CD8-positive, alpha-beta memory T cell (primary cell): ENCODE data around the gene HEPHL1. TPM values are rescaled to one million over a fixed set of nuclear protein-coding genes. Genes with fewer than 3 reads are reported as not detected.
"Not testable (repeated sequence)": the region's sequence is repeated elsewhere in the genome, so short reads cannot be mapped to it uniquely, and the experiment has no call there.

Experiments
- CTCF ChIA-PET: fragments of 350-600 bp; sonication (Branson Sonifier 250); formaldehyde crosslinking; loops from one replicate; lab custom pipeline; 2021; ENCODE audit warnings: antibody characterized with exemption; lab: Charles Lee
- POLR2A ChIA-PET: fragments of 350-600 bp; sonication (Branson Sonifier 250); formaldehyde crosslinking; loops from one replicate; lab custom pipeline; 2021; ENCODE audit warnings: antibody characterized with exemption; lab: Charles Lee
- DNase-seq, 5 donors: peaks; one replicate each; pipeline versions ENCODE4 v3.0.0 to v3.0.0-alpha.2; 2020 to 2022; ENCODE audit warnings: mixed read lengths in 1 of 5
- H3K27ac ChIP-seq: one replicate; pipeline ENCODE4 v1.7.0; 2013; ENCODE audit warnings: low read depth, mild to moderate bottlenecking, low read length, moderate library complexity
- H3K27me3 ChIP-seq: 2 replicates; pipeline ENCODE4 v1.7.0; 2013; ENCODE audit warnings: low read length, mild to moderate bottlenecking; ENCODE audit not compliant: insufficient read depth, poor library complexity, severe bottlenecking
- H3K36me3 ChIP-seq: 2 replicates; pipeline ENCODE4 v1.7.0; 2013; ENCODE audit warnings: mild to moderate bottlenecking, low read length, moderate library complexity; ENCODE audit not compliant: insufficient read depth
- H3K4me1 ChIP-seq: 2 replicates; pipeline ENCODE4 v1.7.0; 2013; ENCODE audit warnings: mild to moderate bottlenecking, low read length, moderate library complexity; ENCODE audit not compliant: insufficient read depth
- H3K4me3 ChIP-seq: 2 replicates; pipeline ENCODE4 v1.7.0; 2013; ENCODE audit warnings: mild to moderate bottlenecking, low read length
- H3K9me3 ChIP-seq: 2 replicates; pipeline ENCODE4 v1.7.0; 2013; ENCODE audit warnings: mild to moderate bottlenecking, low read length
- H3K27ac Mint-ChIP-seq, 8 donors: one replicate each; pipeline ENCODE4 v1.8.0; 2020 to 2021; ENCODE audit warnings: mixed read lengths in 8 of 8, mild to moderate bottlenecking in 6 of 8, inconsistent platforms in 3 of 8, moderate library complexity in 3 of 8
- H3K27me3 Mint-ChIP-seq, 2 donors: one replicate each; pipeline ENCODE4 v1.8.0; 2020 to 2021; ENCODE audit warnings: mixed read lengths in 2 of 2, mild to moderate bottlenecking in 1 of 2, moderate library complexity in 1 of 2
- H3K36me3 Mint-ChIP-seq, 3 donors: one replicate each; pipeline ENCODE4 v1.8.0; 2020 to 2021; ENCODE audit warnings: mixed read lengths in 3 of 3, inconsistent platforms in 1 of 3, mild to moderate bottlenecking in 1 of 3
- H3K4me1 Mint-ChIP-seq, 3 donors: one replicate each; pipeline ENCODE4 v1.8.0; 2020 to 2021; ENCODE audit warnings: mixed read lengths in 3 of 3, inconsistent platforms in 1 of 3, mild to moderate bottlenecking in 1 of 3
- H3K4me3 Mint-ChIP-seq, 7 donors: one replicate each; pipeline ENCODE4 v1.8.0; 2020 to 2021; ENCODE audit warnings: mixed read lengths in 7 of 7, mild to moderate bottlenecking in 6 of 7, moderate library complexity in 4 of 7, inconsistent platforms in 2 of 7
- H3K9me3 Mint-ChIP-seq, 5 donors: one replicate each; pipeline ENCODE4 v1.8.0; 2020 to 2022; ENCODE audit warnings: mixed read lengths in 5 of 5, mild to moderate bottlenecking in 3 of 5, moderate library complexity in 2 of 5, inconsistent platforms in 1 of 5
- polyA plus RNA-seq: library from polyadenylated mRNA; unstranded; fragments of 300-500 nt; fragmentation: Illumina TruSeq; gene quantifications from one replicate; pipeline ENCODE4 v1.2.3, GENCODE V29; 2021
- total RNA-seq, 2 experiments: library from RNA; stranded (reverse); gene quantifications; one replicate each; pipeline ENCODE4 v1.2.3, GENCODE V29; 2021

The HEPHL1 gene
- total and polyA plus RNA-seq, 3 experiments from 2014 or later, result not detected

DNA sequence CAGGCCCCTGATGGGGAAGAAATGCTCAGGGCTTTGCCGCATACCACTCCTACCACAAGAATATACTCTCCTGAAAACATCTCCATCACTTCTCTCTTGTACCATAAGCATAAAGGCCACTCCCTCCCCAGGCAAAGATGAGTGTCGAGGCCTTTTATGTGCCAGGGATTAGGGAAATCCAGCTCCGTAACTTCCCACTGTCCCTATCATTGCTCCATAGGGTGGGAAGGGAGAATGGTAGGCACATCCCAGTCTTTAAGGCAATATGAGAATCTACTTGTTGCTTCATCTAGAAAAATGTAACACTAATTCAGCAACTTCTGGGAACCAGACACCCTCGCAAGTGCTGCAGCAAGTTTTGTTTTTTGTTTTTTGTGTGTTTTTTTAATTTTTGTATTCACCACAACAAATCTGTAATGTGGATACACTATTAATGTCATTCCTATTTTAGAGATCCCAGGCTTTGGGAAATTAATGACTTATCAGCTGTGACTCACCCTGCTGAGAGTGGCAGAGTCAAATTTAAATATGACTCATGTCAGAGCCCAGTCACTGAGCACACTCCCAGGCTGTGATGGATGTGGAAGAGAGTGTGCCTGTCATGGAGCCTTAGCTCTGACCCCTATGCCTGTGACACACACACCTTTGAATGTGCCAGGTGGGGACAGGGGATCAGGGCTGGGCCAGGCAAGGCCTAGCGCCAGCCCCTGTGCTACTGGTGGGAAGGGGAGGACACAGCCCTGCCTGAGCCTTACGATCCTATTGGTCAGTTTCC lies 130.9 kb downstream of the HEPHL1 start:
- H3K4me3 Mint-ChIP-seq, result no peak overlapping the region
- no peaks in the 10 kb centered on the region for H3K36me3 ChIP-seq
- POLR2A ChIA-PET, result no interaction called here
- H3K9me3 Mint-ChIP-seq, result peaks cover 0 to 3% (median 0%) of the 10 kb centered on the region in 5 donors
- peaks cover 15% of the 10 kb centered on the region for H3K4me1 ChIP-seq
- H3K27me3 Mint-ChIP-seq, result no peaks in the 10 kb centered on the region
- no peak overlapping the region for H3K27ac ChIP-seq
- H3K9me3 ChIP-seq, result no peaks in the 10 kb centered on the region
- H3K36me3 Mint-ChIP-seq, result peaks cover 11 to 29% (median 13%) of the 10 kb centered on the region in 3 donors
- H3K4me1 Mint-ChIP-seq, result peaks cover 56 to 73% (median 65%) of the 10 kb centered on the region in 3 donors
- H3K27ac Mint-ChIP-seq, result peak overlapping the region in 1 of 8 donors; percentile 66
- CTCF ChIA-PET, result no interaction called here
- no peaks in the 10 kb centered on the region for H3K27me3 ChIP-seq
- no peak for DNase-seq
- no peak overlapping the region for H3K4me3 ChIP-seq

DNA sequence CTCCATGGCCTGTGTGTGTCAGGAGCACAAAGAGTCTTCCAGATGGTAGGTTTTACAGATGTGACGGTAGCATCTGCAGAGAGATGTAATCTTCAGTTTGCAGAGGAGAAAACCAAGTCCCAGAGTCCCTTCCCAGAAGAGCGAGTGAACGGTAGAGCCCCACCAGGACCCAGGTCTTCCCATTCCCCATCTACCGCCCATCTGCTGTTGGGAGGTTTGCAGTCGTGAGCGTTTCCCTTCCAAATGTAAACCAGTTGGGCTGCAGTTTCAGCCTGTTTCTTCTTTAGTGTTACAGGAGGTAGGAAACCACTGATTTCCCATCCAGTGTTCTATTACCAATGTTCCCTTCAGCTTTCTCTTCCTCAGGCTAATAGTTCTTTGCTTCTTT lies 131.5 kb downstream of the HEPHL1 start:
- Histone ChIP-seq H3K27me3 (no peaks in the 10 kb centered on the region), H3K36me3 (no peaks in the 10 kb centered on the region), H3K4me3 (no peak overlapping the region), H3K9me3 (no peaks in the 10 kb centered on the region), H3K27ac (no peak overlapping the region), H3K4me1 (peaks cover 9% of the 10 kb centered on the region)
- no peak for DNase-seq
- POLR2A ChIA-PET, result no interaction called here
- CTCF ChIA-PET, result no interaction called here
- Mint-ChIP-seq H3K4me1 (peaks cover 51 to 67% (median 59%) of the 10 kb centered on the region in 3 donors), H3K27ac (no peak overlapping the region), H3K9me3 (peaks cover 0 to 3% (median 0%) of the 10 kb centered on the region in 5 donors), H3K4me3 (no peak overlapping the region), H3K27me3 (no peaks in the 10 kb centered on the region), H3K36me3 (peaks cover 11 to 33% (median 13%) of the 10 kb centered on the region in 3 donors)

- H3K27me3 ChIP-seq, result no peaks in the 10 kb centered on the region
- ChIA-PET POLR2A (no interaction called here), CTCF (interaction anchor here (1.4 kb wide), 1 partner anchor 9 kb away, joined by 3 read pairs; no protein-coding TSS in a partner anchor)
- Mint-ChIP-seq H3K27ac (peak overlapping the region in 1 of 8 donors; percentile 73), H3K4me1 (peaks cover 44 to 65% (median 52%) of the 10 kb centered on the region in 3 donors), H3K27me3 (no peaks in the 10 kb centered on the region), H3K9me3 (peaks cover 0 to 3% (median 0%) of the 10 kb centered on the region in 5 donors), H3K4me3 (no peak overlapping the region), H3K36me3 (peaks cover 11 to 36% (median 13%) of the 10 kb centered on the region in 3 donors)
- H3K9me3 ChIP-seq, result no peaks in the 10 kb centered on the region
- H3K27ac ChIP-seq, result no peak overlapping the region
- no peak overlapping the region for H3K4me3 ChIP-seq
- H3K4me1 ChIP-seq, result peaks cover 6% of the 10 kb centered on the region
- DNase-seq, result no peak
- no peaks in the 10 kb centered on the region for H3K36me3 ChIP-seq
Observed at GRCh38 chr11:94153320-94153719, 132.2 kb downstream of the HEPHL1 start.

DNA sequence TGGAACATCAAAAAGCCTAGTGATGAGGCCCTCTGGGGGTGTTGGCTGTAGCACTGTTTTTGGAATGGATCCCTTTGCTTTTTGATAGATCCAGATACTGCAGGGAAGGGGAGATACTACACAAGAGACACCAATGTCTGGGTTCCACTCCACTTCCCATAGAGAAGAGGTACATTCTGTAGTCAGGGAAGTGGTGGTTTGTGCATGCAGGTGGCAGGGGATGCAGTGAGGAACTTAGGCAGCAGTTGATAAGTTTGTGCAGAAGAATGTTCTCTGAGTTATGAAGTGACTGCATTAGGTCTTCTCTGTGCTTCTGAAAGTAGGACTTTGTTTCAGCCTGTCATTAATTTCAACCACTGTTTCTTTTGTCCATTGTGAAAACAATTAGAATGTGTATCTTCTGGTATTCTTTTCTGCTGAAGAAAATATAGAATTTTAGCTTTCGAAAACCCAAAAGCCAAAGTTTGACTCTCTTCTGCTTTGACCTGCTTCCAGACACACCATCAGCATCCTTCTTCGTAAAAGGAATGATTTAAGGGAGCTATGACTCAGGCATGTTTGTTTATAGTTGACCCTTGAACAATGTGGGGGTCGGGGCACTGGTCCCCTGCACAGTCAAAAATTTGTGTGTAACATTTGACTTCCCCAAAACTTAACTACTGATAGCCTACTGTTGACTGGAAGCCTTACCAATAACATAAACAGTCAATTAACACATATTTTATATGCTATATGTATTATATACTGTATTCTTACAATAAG lies 133.1 kb downstream of the HEPHL1 start:
- Mint-ChIP-seq H3K27ac (peak overlapping the region in 4 of 8 donors; percentile 17 to 79 (median 56)), H3K36me3 (peaks cover 11 to 37% (median 15%) of the 10 kb centered on the region in 3 donors), H3K4me3 (no peak overlapping the region), H3K9me3 (peaks cover 0 to 3% (median 0%) of the 10 kb centered on the region in 5 donors), H3K27me3 (no peaks in the 10 kb centered on the region), H3K4me1 (peaks cover 36 to 63% (median 45%) of the 10 kb centered on the region in 3 donors)
- H3K9me3 ChIP-seq, result no peaks in the 10 kb centered on the region
- H3K4me3 ChIP-seq, result no peak overlapping the region
- no peaks in the 10 kb centered on the region for H3K36me3 ChIP-seq
- H3K4me1 ChIP-seq, result peaks cover 6% of the 10 kb centered on the region
- H3K27me3 ChIP-seq, result no peaks in the 10 kb centered on the region
- no peak for DNase-seq
- H3K27ac ChIP-seq, result no peak overlapping the region
- CTCF ChIA-PET, result interaction anchor here (1.4 kb wide), 1 partner anchor 10 kb away, joined by 3 read pairs; no protein-coding TSS in a partner anchor
- POLR2A ChIA-PET, result no interaction called here

GRCh38 chr11:94157339-94157738 lies 136.2 kb downstream of the HEPHL1 start:
- DNase-seq, H3K9me3 ChIP-seq, CTCF ChIA-PET, H3K4me3 Mint-ChIP-seq, H3K9me3 Mint-ChIP-seq, H3K4me3 ChIP-seq, H3K4me1 ChIP-seq, H3K36me3 ChIP-seq, POLR2A ChIA-PET, H3K27me3 Mint-ChIP-seq, H3K27me3 ChIP-seq, H3K27ac ChIP-seq, H3K27ac Mint-ChIP-seq: not testable (repeated sequence)
- peaks cover 11 to 45% (median 29%) of the 10 kb centered on the region in 3 donors for H3K36me3 Mint-ChIP-seq
- H3K4me1 Mint-ChIP-seq, result peaks cover 39 to 64% (median 41%) of the 10 kb centered on the region in 3 donors

Other genes with a start within 250 kb of the HEPHL1 start
- gene MED17, start 237.1 kb upstream of the HEPHL1 start, total RNA-seq, result 10 to 100 TPM; 39.4 to 42.8 TPM
- gene MED17, start 237.1 kb upstream of the HEPHL1 start, polyA plus RNA-seq, result 25.1 TPM
- not detected for gene VSTM5, start 170.7 kb upstream of the HEPHL1 start, total RNA-seq
- not detected for gene VSTM5, start 170.7 kb upstream of the HEPHL1 start, polyA plus RNA-seq
- 10 to 100 TPM; 20.0 to 20.3 TPM for gene PANX1, start 107.5 kb downstream of the HEPHL1 start, total RNA-seq
- 12.6 TPM for gene PANX1, start 107.5 kb downstream of the HEPHL1 start, polyA plus RNA-seq